NOMO-1 (cell line): ENCODE results near the gene IZUMO1.
A peak's percentile ranks its signal among the peaks of the same experiment; 100 is the strongest.
"Not testable (repeated sequence)": the region's sequence is repeated elsewhere in the genome, so short reads cannot be mapped to it uniquely, and the experiment has no call there.

Source experiments
- DNase-seq, 2 experiments: peaks; one replicate each; lab custom pipeline; 2025; ENCODE audit not compliant: unreplicated experiment in 2 of 2; lab: John Stamatoyannopoulos, UW

The IZUMO1 gene

GRCh38 chr19:48738557-48739403, 7.9 kb downstream of the IZUMO1 start:
- DNase-seq, result peak; percentile 79 to 91

DNA sequence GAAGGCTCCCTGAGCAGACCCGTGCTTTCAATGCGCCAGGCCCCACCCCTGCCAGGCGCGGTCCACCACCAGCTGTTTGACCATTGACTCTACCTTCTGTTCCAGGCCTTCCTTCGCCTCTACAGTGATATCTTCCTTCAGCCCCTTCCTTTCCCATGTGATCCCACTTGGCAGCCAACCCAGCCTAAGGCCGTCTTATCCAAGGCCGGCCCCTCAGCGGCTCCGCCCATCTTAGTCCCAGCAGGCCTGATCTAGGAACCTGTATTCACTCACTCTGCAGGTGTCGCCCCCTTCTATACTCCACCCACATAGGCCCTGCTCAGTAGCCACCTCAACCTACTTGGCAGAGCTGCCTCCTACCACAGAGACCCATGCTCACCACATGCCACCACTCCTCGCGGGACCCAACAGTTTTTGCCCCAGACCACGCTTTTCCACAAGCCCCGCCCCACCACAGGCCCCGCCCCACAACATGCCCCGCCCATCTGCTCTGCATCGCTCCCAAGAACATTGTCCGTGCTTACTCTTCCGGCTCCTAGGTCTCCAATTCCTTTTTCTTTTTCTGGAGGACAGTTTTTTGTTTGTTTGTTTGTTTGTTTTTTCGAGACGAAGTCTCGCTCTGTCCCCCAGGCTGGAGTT, 9.2 kb downstream of the IZUMO1 start:
- no peak for DNase-seq

- DNase-seq, result no peak
These were observed 11.6 kb downstream of the IZUMO1 start for GRCh38 chr19:48735031-48735615.

DNA sequence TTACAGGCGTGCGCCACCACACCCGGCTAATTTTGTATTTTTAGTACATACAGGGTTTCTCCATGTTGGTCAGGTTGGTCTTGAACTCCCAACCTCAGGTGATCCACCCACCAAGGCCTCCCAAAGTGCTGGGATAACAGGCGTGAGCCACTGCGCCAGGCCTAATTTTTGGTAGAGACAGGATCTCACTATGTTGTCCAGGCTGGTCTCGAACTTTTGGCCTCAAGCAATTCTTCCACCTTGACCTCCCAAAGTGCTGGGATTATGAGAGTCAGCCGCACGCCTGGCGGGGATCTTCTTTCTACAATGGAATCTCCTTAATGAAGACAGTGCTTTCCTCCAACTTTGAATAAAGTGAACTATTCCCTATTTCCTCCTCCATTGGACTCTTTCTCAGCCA, 12.1 kb downstream of the IZUMO1 start:
- DNase-seq, result no peak

GRCh38 chr19:48731452-48731851, 15.3 kb downstream of the IZUMO1 start:
- no peak for DNase-seq

DNA sequence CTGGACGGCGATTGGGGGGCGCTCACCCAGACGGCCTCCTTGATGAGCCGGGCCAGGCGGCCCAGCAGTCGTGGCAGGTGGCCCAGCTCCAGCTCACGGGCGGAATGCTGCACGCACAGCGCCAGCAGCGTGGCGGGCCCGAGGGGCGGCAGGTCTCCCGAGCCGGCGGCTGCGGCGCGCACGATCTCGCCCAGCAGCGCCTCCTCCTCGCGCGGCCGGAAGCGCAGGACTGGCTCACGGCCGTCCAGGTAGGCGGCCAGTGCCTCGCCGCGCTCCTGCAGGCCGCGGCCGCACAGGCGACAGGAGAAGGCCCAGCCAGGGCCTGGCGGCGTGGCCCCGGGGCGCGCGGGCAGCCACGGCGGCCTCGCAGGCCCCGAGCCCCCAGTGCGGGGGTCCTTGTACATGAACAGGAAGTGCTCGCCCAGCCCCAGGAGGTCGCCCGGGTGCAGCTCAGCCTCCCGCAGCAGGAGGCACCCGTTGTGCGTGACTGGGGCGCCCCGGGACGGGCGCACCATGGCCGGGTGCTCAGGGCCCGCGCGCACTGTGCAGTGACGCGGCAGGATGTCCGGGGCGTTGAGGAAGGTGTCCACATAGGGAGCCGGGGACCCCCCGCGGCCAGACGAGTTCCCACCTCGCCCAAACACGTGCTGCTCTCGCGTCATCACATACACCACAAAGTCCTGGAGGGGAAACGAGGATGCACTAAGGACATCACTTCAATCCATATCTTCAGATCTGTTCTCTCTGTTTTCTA, 17.6 kb downstream of the IZUMO1 start:
- no peak for DNase-seq

DNA sequence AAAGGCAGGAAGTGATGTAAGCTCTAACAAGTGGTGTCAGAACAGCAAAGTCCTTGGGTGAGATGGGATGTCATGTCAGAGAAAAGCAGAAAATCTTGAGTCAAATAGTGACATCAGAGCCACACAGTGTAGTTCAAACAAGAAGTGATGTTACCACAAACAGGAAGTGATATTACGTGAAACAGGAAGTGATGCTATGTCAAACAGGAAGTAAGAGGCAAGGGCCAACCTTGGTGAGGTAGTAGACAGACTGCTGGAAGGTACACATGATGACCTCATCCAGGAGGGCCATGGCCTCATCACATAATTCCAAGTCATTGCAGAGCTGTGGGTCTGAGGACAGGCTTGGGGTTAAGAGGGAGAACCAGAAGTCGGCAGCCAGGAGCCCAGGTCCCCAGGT, 20.2 kb downstream of the IZUMO1 start:
- peak; percentile 71 to 79 for DNase-seq

GRCh38 chr19:48724796-48725753, 21.6 kb downstream of the IZUMO1 start:
- DNase-seq, result peak; percentile 52 to 87

DNA sequence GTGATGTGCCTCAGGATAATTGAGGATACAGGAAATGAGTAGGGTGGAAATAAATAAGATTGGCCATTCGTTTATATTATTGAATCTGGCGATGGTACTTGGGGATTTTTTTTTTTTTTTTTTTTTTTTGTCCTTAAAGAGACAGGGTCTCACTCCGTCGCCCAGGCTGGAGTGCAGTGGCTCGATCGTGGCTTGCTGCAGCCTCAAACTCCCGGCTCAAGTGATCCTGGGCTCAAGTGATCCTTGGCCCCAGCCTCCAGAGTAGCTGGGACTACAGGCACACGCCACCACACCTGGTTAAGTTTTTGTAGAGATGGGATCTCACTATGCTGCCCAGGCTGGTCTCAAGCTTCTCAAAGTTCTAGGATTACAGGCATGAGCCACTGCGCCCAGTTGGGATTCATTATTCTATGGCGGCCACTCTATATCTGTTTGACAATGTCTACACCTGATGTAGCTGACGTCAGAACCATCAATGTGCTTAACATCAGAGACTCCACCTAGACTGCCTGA, 24.5 kb downstream of the IZUMO1 start:
- no peak for DNase-seq

- DNase-seq, result peak; percentile 96 to 97
These were observed 26.0 kb downstream of the IZUMO1 start for GRCh38 chr19:48720613-48721296.

DNA sequence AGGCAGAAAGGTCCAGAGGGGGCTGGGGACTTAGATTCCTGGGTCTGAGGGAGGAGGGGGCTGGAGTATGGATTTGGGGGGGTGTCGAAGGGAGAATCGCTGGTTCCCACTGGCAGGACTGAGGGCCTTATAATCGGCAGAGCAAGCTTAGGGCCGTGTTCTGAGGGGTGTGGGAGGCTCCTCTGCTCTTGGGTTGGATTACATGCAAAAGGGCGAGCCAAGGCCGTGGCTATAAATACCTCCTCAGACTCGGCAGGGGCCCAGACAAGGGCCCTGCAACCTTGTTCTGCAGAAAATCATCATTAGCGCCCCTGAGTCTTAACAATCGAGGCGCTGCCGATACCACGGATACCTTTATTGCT, 26.5 kb downstream of the IZUMO1 start:
- DNase-seq, result no peak

- no peak for DNase-seq
These were observed 27.2 kb downstream of the IZUMO1 start, which contains the start of gene MAMSTR for GRCh38 chr19:48719263-48720171. Gene MAMSTR, minus strand, starts transcription at chr19:48719725. Its CDS starts 694 bp downstream, at chr19:48719031.

DNA sequence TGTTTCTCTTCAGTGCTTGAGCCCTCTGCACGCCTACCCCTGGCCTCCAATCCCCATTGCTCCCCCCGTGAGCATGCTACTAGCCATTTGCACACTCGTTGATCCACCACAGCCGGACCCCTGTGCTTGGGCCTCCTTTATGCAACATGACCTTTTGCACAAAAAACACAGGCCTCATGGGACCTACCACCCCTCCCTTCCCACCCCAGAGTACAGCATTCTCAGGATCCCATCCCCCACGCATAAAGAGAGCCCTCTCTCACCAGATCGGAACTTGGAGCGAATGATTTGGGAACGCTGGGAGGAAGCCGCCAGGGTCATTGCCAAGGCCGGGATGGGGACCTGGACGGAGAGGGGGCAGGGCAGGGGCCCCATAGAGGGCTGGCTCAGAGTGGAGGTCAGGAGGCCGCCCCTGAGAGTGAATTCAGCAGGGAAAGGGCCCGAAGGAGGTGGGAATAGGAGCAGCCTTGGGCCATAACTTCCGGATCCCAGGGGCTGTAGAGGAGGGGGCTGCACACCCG, 27.9 kb downstream of the IZUMO1 start:
- no peak for DNase-seq

GRCh38 chr19:48718106-48718505, 28.6 kb downstream of the IZUMO1 start:
- DNase-seq, result not testable (repeated sequence)

DNA sequence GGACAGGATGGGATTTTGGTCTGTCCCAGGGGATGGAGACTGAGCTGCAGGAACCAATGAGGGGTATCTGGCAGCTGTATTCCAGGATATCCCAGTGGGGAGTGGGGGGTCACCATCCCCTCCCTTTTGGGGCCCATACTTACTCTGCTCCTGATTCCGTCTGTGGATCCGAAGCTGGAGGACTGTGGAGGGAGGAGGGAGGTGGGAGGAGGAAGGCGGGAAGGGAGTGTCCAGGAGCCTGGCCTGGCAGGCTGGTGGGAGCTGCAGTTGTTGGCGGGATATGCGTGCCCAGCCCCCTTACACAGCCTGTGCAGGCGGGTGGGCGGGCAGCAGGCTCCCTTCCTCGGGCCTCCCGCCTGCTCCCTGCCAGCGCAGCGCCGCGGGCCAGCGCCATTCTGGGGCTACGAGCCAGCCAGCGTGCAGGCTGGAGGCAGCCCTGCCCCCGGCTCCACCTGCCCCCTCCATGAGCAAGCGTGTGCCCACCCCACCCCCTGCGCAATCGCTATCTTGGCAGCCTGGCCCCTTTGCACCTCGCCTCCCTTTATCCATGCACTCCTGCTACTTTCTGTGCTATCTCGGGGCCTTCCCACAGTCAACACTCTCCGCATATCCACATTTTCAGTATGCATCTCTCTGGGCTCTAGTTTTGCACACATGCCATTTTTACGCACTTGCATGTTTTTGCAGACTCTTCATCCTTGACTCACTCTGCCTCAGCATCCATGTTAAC, 30.0 kb downstream of the IZUMO1 start:
- no peak for DNase-seq

GRCh38 chr19:48715681-48716171, 31.0 kb downstream of the IZUMO1 start:
- DNase-seq, result no peak
